GM21526 (cell line): ENCODE data around the gene CEP20.
"Not testable (repeated sequence)": the region's sequence is repeated elsewhere in the genome, so short reads cannot be mapped to it uniquely, and the experiment has no call there.

Source experiments
- ATAC-seq: cut with Tn5 transposase; IDR thresholded peaks from one replicate; pipeline ENCODE4 v1.9.1; 2021; ENCODE audit warnings: moderate library complexity; ENCODE audit not compliant: unreplicated experiment, low FRiP score

CEP20 gene

GRCh38 chr16:15888072-15888976 lies at the start of gene CEP20:
Gene CEP20, minus strand, starts transcription at chr16:15888603. Its CDS starts 18 bp downstream, at chr16:15888585.
- peak; percentile 94 for ATAC-seq

GRCh38 chr16:15936809-15937208 lies 48.4 kb upstream of the CEP20 start:
- not testable (repeated sequence) for ATAC-seq

GRCh38 chr16:15934991-15935390 lies 46.6 kb upstream of the CEP20 start:
- no peak for ATAC-seq

GRCh38 chr16:15933781-15934180 lies 45.4 kb upstream of the CEP20 start:
- no peak for ATAC-seq

GRCh38 chr16:15932939-15933338 lies 44.5 kb upstream of the CEP20 start:
- ATAC-seq = no peak

- no peak for ATAC-seq
These were observed 40.1 kb upstream of the CEP20 start for GRCh38 chr16:15928261-15929104.

- ATAC-seq = no peak
These were observed 37.2 kb upstream of the CEP20 start for GRCh38 chr16:15925631-15926030.

GRCh38 chr16:15924996-15925395 lies 36.6 kb upstream of the CEP20 start:
- no peak for ATAC-seq

GRCh38 chr16:15919331-15919730 lies 30.9 kb upstream of the CEP20 start:
- no peak for ATAC-seq

- ATAC-seq = not testable (repeated sequence)
These were observed 29.9 kb upstream of the CEP20 start for GRCh38 chr16:15918314-15918713.

- no peak for ATAC-seq
These were observed 27.9 kb upstream of the CEP20 start for GRCh38 chr16:15916323-15916722.

- ATAC-seq = no peak
These were observed 27.2 kb upstream of the CEP20 start for GRCh38 chr16:15915555-15916081.

- ATAC-seq = no peak
These were observed 24.8 kb upstream of the CEP20 start for GRCh38 chr16:15913046-15913698.

- no peak for ATAC-seq
These were observed 22.8 kb upstream of the CEP20 start for GRCh38 chr16:15911198-15911597.

- ATAC-seq = peak; percentile 97
These were observed 19.6 kb upstream of the CEP20 start for GRCh38 chr16:15907863-15908478.

- no peak for ATAC-seq
These were observed 18.0 kb upstream of the CEP20 start for GRCh38 chr16:15906439-15906838.

- ATAC-seq = no peak
These were observed 15.6 kb upstream of the CEP20 start for GRCh38 chr16:15903960-15904359.

GRCh38 chr16:15900901-15901500 lies 12.6 kb upstream of the CEP20 start:
- no peak for ATAC-seq

GRCh38 chr16:15900357-15900756 lies 12.0 kb upstream of the CEP20 start:
- no peak for ATAC-seq
